GM18951 (cell line): ENCODE data around the gene PSMC1.

Source experiments
- POLR2A ChIP-seq: IDR thresholded peaks from 4 replicates; pipeline ENCODE4 v1.6.1; 2011; ENCODE audit warnings: mild to moderate bottlenecking; ENCODE audit not compliant: insufficient read length, insufficient read depth; ENCODE audit errors: extremely low read depth
- in situ Hi-C: fragments of 300-500 bp; cut with MboI; formaldehyde crosslinking; loops from one replicate; pipeline ENCODE4 v1.12.0; 2022; ENCODE audit warnings: low sequenced_read_pairs, mixed read lengths, inconsistent platforms; ENCODE audit not compliant: unreplicated experiment

The PSMC1 gene

GRCh38 chr14:90281261-90281660 lies 24.9 kb downstream of the PSMC1 start:
- in situ Hi-C loops, result no loop called here

GRCh38 chr14:90281756-90282155 lies 25.4 kb downstream of the PSMC1 start:
- in situ Hi-C loops, result no loop called here
- no peak for TF ChIP-seq POLR2A

More at GRCh38 chr14:90281261-90281660, 24.9 kb downstream of the PSMC1 start:
- TF ChIP-seq POLR2A, result no peak

- in situ Hi-C loops, result no loop called here
Observed at GRCh38 chr14:90287791-90288190, 31.4 kb downstream of the PSMC1 start.

DNA sequence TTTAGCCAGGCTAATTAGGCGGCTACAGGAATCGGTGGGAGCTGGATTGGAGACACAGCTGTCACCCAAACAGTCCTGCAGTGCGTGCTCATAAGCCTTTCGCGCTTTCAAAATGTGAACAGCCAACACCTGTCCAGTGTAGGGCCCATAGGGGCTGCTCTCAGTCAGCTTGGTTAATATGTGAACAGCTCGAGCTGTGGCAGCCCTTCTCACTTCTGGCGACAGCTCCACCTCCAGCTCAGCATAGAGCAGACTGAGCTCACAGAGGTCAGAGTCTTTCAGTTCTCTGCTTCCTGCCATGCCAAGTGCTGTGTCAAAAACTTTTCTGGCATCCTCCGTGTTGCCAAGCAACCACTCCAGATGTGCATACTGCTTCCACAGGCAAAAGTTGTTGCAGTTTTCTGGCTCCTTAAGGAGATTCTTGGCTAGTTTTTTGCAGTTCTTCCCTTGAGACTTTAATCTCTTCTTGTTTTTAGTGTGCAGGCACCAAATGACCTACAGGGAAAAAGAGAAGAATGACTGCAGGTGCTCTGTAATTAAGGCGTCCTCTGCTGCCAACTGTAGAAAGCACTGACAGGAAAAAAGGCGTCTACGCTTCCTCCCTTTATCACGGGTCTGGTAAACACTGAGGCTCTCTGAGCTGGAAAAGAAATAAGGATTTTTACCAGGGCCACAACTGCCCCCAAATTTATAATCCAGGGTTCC lies 32.5 kb downstream of the PSMC1 start:
- TF ChIP-seq POLR2A, result no peak
- in situ Hi-C loops, result no loop called here

More at GRCh38 chr14:90287791-90288190, 31.4 kb downstream of the PSMC1 start:
- no peak for TF ChIP-seq POLR2A

- TF ChIP-seq POLR2A, result no peak
- in situ Hi-C loops, result no loop called here
Observed at GRCh38 chr14:90290337-90291011, 34.1 kb downstream of the PSMC1 start.

DNA sequence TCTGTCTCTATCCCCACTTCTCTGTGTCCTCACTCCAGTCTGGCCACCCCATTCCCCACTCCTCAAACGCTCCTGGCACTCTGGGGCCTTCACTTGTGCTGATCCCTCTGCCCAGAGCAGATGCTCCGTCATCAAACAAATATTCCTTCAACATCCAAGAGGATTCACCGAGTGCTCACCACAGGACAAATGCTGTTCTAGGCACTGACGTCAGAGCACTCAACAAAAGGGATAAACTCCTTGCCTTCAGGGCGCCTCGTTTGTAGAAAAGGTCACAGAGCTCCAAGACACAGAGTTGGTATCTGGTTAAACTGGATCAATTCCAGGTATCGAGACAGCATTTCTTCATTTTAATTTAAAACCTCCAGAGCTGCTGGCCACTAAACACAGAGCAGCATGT lies 35.3 kb downstream of the PSMC1 start:
- in situ Hi-C loops, result no loop called here
- no peak for TF ChIP-seq POLR2A

- in situ Hi-C loops, result no loop called here
Observed at GRCh38 chr14:90293766-90294730, 37.7 kb downstream of the PSMC1 start.

GRCh38 chr14:90294872-90295271 lies 38.5 kb downstream of the PSMC1 start:
- in situ Hi-C loops, result no loop called here
- TF ChIP-seq POLR2A, result no peak

More at GRCh38 chr14:90293766-90294730, 37.7 kb downstream of the PSMC1 start:
- no peak for TF ChIP-seq POLR2A

DNA sequence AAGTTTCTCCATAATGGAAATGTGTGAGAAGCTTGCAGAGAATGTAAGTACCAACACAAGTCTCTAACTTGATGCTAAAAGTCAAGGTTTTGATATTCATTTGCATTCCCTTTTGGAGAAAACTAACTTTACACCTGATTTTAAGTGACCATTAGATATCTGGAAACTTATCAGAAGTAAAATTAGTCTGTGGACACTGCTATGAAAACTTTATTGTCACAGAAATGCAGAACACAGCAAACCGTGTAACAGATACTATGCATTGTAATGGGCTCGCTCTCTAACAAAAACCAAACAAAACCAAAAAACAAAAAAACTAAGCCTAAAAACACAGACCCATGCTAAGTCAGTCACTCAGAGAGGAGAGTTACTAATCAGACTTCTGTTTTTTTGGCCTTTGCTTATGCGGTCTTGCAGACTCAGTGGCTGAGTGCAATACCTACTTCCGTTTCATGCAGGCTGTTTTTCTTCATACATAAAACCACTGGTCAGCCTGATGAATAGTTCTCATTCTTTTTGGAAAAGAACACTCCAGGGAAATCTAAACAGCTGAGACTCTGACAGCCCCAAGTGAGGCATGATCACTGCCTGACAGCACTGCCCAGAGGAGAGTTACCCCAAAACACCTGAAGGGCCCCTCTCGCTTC lies 39.6 kb downstream of the PSMC1 start:
- TF ChIP-seq POLR2A, result no peak
- in situ Hi-C loops, result no loop called here

DNA sequence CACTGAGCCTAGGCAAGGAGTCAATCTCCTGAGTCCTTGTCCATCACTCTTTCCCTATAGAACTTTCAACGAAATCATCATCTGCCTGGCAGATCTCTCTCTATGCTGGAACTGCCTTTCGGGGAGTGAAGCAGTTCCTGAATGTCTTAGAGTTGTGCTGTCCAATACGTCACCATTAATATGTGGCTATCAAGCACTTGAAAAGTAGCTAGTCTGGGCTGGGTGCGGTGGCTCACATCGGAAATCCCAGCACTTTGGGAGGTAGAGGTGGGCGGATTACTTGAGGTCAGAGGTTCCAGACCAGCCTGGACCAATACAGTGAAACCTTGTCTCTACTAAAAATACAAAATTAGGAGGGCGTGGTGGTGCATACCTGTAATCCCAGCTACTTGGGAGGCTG lies 40.3 kb downstream of the PSMC1 start:
- no peak for TF ChIP-seq POLR2A
- in situ Hi-C loops, result no loop called here

DNA sequence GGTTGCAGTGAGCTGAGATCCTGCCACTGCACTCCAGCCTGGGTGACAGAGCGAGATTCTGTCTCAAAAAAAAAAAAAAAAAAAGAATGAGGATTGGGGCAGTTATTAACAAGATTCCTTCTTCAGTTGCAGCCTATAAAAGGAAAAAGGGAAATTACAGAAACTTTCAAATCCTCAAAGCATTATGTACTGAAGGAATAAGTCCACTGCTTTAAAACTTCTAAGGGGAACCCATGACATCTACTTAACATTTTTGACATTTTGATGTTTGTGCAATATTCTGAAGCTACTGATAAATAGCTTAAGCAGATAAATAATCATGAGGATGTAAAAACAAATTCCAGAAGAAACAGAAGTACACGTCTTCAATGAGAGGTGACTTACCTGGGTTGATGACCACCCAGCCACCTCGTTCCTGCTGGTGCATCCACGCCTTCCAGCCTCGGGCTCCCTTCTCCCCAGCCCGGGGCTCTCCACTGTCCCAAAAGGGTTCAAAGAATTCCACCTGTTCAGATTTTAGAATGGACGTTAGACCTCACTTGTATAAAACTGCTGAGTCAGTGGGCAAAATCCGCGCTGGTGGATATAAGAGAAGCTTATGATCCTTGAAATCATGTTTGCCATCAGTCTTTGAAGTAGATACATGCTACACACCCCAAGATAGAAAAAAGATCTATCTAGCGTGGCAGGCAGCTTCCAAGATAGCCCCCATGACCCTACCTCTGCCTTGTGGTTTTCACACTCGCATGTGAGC lies 41.7 kb downstream of the PSMC1 start:
- in situ Hi-C loops, result no loop called here
- TF ChIP-seq POLR2A, result no peak

DNA sequence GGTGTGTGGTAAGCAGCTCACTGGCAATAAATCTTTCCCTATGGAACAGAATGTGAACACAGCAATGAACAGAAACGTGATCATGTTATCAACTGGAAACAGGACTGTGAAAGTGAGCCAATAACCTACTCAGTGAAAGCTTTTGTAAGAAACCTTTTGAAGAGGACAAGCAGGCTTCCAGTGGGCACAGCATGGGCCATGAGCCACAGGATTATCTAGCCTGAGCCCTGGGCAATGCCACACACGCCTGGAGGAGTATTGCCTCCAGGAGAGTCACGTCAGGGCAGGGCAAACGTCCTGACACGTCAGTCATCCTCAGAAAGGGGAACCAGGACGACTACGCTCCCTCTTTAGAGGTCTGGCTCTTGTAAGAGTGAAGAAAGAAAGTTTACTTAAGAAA lies 43.1 kb downstream of the PSMC1 start:
- no peak for TF ChIP-seq POLR2A

More for the DNA sequence above, 43.1 kb downstream of the PSMC1 start:
- in situ Hi-C loops, result no loop called here
